Stomach (tissue), 9 donors: ENCODE data around the gene DENND1C. TPM values are rescaled to one million over a fixed set of nuclear protein-coding genes. Genes with fewer than 3 reads are reported as not detected.

ENCODE experiments used
- DNase-seq, 2 donors: peaks; one replicate each; pipeline versions ENCODE4 v3.0.0 to v3.0.0-alpha.2; 2013 to 2019
- H3K27ac ChIP-seq, 5 donors: fragments of 200-600 bp in 4 of 5; sonication (generic) in 4 of 5; one replicate each; pipeline ENCODE4 v1.5.1; 2013 to 2019; ENCODE audit warnings: mild to moderate bottlenecking in 1 of 5, moderate library complexity in 1 of 5
- H3K27me3 ChIP-seq, 3 donors: fragments of 200-600 bp; sonication (generic); one replicate each; pipeline ENCODE4 v1.5.1; 2017 to 2019; ENCODE audit warnings: mixed run types in 1 of 3
- H3K36me3 ChIP-seq, 4 donors: fragments of 200-600 bp; sonication (generic); 1 replicate in 3 of 4; 2 replicates in 1 of 4; pipeline ENCODE4 v1.5.1; 2016 to 2019
- H3K4me1 ChIP-seq, 4 donors: fragments of 200-600 bp; sonication (generic); one replicate each; pipeline ENCODE4 v1.5.1; 2016 to 2019
- H3K4me3 ChIP-seq, 4 donors: fragments of 200-600 bp; sonication (generic) in 3 of 4; one replicate each; pipeline ENCODE4 v1.5.1; 2016 to 2019; ENCODE audit warnings: mild to moderate bottlenecking in 1 of 4
- H3K9me3 ChIP-seq, 4 donors: fragments of 200-600 bp; sonication (generic); one replicate each; pipeline ENCODE4 v1.5.1; 2016 to 2019
- EP300 ChIP-seq: sonication (generic); formaldehyde crosslinking; IDR thresholded peaks from one replicate; pipeline ENCODE4 v1.6.1; 2017; ENCODE audit warnings: antibody characterized with exemption
- POLR2A ChIP-seq, 4 donors: fragments of 450-650 bp; IDR thresholded peaks; one replicate each; pipeline ENCODE4 v1.6.1; 2016; ENCODE audit warnings: antibody characterized with exemption in 4 of 4, control low read depth in 2 of 4, mild to moderate bottlenecking in 1 of 4, moderate library complexity in 1 of 4
- POLR2AphosphoS5 ChIP-seq, 3 donors: sonication (generic); formaldehyde crosslinking; IDR thresholded peaks; one replicate each; pipeline ENCODE4 v1.6.1; 2016; ENCODE audit warnings: antibody characterized with exemption in 3 of 3
- WGBS, 5 donors: extraction: QIAGEN DNeasy Blood & Tissue Kit in 3 of 5; methylation state at CpG; one replicate each; pipeline versions ENCODE4 v1.1.5 to v1.1.7; 2013 to 2018; 5-methylcytosine and 5-hydroxymethylcytosine counted together
- intact Hi-C: fragments of 100-400 bp; cut with DNase I; formaldehyde crosslinking; loops from one replicate; pipeline ENCODE4 v1.15.1; 2023; ENCODE audit warnings: low total_unique reads
- polyA plus RNA-seq, 3 donors: library from polyadenylated mRNA; stranded (reverse); fragments of 200-250 nt; gene quantifications; one replicate each; pipeline ENCODE4 v1.2.3, GENCODE V29; 2013
- total RNA-seq, 5 donors: library from RNA; depleted of rRNA; stranded (reverse); fragments of >200 nt; gene quantifications; one replicate each; pipeline versions ENCODE4 v1.1.0 to v1.2.3, GENCODE V29; 2014 to 2016
- TF ChIP-seq, protein P1 (sequence below), 7 experiments: fragments of 450-650 bp in 4 of 7; fragments of 200-600 bp in 3 of 7; sonication (generic) in 3 of 7; IDR thresholded peaks; one replicate each; pipeline ENCODE4 v1.5.1; 2016 to 2019; ENCODE audit warnings: antibody characterized with exemption in 7 of 7, control low read depth in 2 of 7, mild to moderate bottlenecking in 1 of 7
- donor health status: healthy with polysubstance abuse.
- donor health status: Bipolar disorder and iron deficiency.
- donor health status: healthy.

DENND1C gene
- total and polyA plus RNA-seq, 8 donors = 0.45 to 15.2 (median 2.7) TPM

DNA sequence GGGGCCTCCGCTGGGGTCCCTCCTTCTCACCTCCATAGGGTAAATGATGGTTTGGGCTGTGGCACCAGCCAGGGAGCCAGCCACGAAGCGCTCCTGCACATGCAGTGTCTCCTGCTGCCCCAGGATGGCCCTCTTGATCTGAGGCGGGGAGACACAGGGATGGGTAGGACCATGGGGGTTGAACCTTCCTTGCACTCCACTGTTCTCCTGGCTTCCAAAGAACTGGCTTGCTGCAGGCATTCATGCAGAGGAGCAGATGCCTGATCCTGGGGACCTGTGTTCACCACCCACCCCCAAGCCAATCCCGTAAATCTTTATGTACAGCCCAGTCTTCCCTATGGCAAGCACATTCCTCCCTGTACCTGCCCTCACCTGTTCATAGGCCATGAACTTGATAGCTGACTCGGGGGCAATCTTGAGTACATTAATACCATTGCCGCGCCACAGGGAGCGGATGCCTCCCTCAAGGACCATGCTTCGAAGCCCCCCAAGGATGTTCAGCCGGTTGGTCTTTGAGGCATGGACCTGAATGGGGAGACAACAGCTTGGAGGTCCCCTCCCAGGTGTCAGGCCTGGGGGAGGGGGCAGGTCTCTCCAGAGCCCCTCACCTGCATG lies 27.5 kb downstream of the DENND1C start:
- H3K4me3 ChIP-seq = no peak overlapping the region
- H3K4me1 ChIP-seq = peaks cover 6 to 16% (median 11%) of the 10 kb centered on the region in 4 donors
- H3K27me3 ChIP-seq = peaks cover 0 to 2% (median 0%) of the 10 kb centered on the region in 3 donors
- peaks cover 4 to 17% (median 13%) of the 10 kb centered on the region in 4 donors for H3K9me3 ChIP-seq
- intact Hi-C loops = no loop called here
- 93 to 99% (median 98%) methylated on average over 10 to 11 of the region's 11 CpGs for WGBS, 5 donors
- no peak overlapping the region for H3K27ac ChIP-seq
- H3K36me3 ChIP-seq = peaks cover 8 to 78% (median 65%) of the 10 kb centered on the region in 4 donors
- no peak for DNase-seq
- no peak for TF ChIP-seq POLR2A (IDR thresholded peaks at IDR 0.05)
- TF ChIP-seq EP300 = no peak

DNA sequence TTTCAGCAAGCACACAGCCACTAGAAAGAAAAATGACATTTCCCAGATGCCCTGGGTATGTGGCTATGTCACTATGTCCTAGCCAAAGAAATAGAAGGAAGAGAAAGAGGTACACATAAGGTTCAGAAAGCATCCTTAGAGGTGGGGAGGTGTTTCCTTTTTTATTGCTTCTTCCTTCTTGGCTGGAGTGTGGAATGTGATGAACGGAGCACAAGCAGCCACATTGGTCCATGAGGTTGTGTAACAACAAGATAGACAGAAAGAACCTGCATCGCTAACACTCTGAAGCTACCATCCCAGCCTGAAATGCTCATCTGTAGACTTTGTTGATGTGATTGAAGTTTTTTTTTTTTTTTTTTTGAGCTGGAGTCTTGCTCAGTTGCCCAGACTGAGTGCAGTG lies 28.7 kb downstream of the DENND1C start:
- WGBS, 5 donors = 92 to 100% (median 98%) methylated on average over 2 of the region's 2 CpGs
- peaks cover 8 to 81% (median 66%) of the 10 kb centered on the region in 4 donors for H3K36me3 ChIP-seq
- peaks cover 0 to 4% (median under 1%) of the 10 kb centered on the region in 4 donors for H3K4me1 ChIP-seq
- H3K9me3 ChIP-seq = peaks cover 4 to 17% (median 13%) of the 10 kb centered on the region in 4 donors
- intact Hi-C loops = no loop called here
- no peaks in the 10 kb centered on the region for H3K27me3 ChIP-seq
- no peak overlapping the region for H3K4me3 ChIP-seq
- TF ChIP-seq, protein P1, sequence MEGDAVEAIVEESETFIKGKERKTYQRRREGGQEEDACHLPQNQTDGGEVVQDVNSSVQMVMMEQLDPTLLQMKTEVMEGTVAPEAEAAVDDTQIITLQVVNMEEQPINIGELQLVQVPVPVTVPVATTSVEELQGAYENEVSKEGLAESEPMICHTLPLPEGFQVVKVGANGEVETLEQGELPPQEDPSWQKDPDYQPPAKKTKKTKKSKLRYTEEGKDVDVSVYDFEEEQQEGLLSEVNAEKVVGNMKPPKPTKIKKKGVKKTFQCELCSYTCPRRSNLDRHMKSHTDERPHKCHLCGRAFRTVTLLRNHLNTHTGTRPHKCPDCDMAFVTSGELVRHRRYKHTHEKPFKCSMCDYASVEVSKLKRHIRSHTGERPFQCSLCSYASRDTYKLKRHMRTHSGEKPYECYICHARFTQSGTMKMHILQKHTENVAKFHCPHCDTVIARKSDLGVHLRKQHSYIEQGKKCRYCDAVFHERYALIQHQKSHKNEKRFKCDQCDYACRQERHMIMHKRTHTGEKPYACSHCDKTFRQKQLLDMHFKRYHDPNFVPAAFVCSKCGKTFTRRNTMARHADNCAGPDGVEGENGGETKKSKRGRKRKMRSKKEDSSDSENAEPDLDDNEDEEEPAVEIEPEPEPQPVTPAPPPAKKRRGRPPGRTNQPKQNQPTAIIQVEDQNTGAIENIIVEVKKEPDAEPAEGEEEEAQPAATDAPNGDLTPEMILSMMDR (IDR thresholded peaks at IDR 0.05) = no peak
- no peak for TF ChIP-seq EP300
- no peak for TF ChIP-seq POLR2AphosphoS5 (IDR thresholded peaks at IDR 0.05)
- TF ChIP-seq POLR2A (IDR thresholded peaks at IDR 0.05) = no peak
- DNase-seq = no peak
- H3K27ac ChIP-seq = no peak overlapping the region

DNA sequence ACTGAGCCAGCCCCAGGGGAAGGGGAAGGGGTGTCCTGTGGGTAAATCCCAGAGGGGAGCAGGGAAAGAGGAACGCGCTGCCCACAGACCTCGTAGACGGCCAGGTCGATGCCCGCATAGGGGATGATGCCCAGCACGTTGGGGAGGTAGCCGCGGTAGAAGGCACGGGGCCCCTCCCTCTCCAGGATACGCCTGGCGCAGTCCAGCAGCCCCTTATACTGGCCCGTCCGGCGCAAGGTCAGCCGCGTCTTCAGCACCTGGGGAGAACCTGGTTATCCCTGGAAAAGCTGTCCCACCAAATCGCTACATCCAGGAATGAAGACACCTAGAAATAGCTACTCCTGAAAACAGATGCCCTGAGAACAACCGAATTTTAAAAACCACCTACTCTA lies 29.4 kb downstream of the DENND1C start:
- Histone ChIP-seq H3K27me3 (no peaks in the 10 kb centered on the region), H3K4me1 (no peaks in the 10 kb centered on the region), H3K4me3 (no peak overlapping the region), H3K9me3 (peaks cover 4 to 17% (median 13%) of the 10 kb centered on the region in 4 donors), H3K36me3 (peaks cover 8 to 83% (median 67%) of the 10 kb centered on the region in 4 donors), H3K27ac (no peak overlapping the region)
- no peak for DNase-seq
- WGBS, 5 donors = 94 to 97% (median 96%) methylated on average over 19 of the region's 19 CpGs
- TF ChIP-seq, protein P1 (IDR thresholded peaks at IDR 0.05) = no peak
- TF ChIP-seq POLR2A (IDR thresholded peaks at IDR 0.05) (no peak), EP300 (no peak), POLR2AphosphoS5 (IDR thresholded peaks at IDR 0.05) (no peak)
- intact Hi-C loops = no loop called here

DNA sequence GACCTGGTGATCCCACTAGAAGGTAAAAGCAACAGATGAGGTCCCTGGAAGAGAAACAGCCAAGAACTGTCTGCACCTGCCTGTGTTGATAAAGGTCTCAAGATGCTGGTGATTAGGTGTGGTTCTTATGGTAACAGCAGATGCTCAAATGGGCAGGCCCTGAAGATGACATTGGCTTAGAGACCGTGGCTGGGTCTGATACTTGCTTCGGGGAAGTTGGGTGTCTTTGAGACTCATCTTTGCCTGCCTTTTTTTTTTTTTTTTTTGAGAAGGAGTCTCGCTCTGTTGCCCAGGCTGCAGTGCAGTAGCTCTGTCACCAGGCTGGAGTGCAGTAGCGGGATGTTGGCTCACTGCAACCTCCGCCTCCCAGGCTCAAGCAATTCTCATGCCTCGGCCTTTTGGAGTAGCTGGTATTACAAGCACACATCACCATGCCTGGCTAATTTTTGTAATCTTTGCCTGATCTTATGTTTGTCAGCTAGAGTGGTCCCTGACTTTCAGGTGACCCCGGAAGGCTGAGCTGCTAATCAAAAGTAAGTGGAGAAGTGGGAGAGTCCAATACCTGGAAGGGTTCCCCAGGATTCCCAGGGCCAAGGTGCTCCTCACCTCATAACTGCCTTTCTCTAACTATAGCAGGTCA lies 29.9 kb downstream of the DENND1C start:
- H3K27me3 ChIP-seq = no peaks in the 10 kb centered on the region
- H3K9me3 ChIP-seq = peaks cover 4 to 17% (median 13%) of the 10 kb centered on the region in 4 donors
- intact Hi-C loops = no loop called here
- TF ChIP-seq EP300 = no peak
- no peak for TF ChIP-seq POLR2AphosphoS5 (IDR thresholded peaks at IDR 0.05)
- no peak for TF ChIP-seq POLR2A (IDR thresholded peaks at IDR 0.05)
- TF ChIP-seq, protein P1 (IDR thresholded peaks at IDR 0.05) = no peak
- WGBS, 5 donors = 88 to 96% (median 92%) methylated on average over 7 of the region's 7 CpGs
- H3K27ac ChIP-seq = no peak overlapping the region
- H3K4me3 ChIP-seq = no peak overlapping the region
- no peak for DNase-seq
- peaks cover 8 to 85% (median 70%) of the 10 kb centered on the region in 4 donors for H3K36me3 ChIP-seq
- no peaks in the 10 kb centered on the region for H3K4me1 ChIP-seq
